ENCODE results near the gene ZNF35.

ZNF35 gene

GRCh38 chr3:44648564-44649229, at the start of gene ZNF35:
TSS of gene ZNF35 (plus strand) at chr3:44648732. CDS start at chr3:44651068, 2,336 bp downstream.
- DNase-seq (ENCODE audit: low read depth): peak; percentile 72
- peak within 1 kb of the TSS; percentile 89 for H3K4me3 ChIP-seq (ENCODE audit: low read depth, low read length)
- TF ChIP-seq CTCF (IDR thresholded peaks at IDR 0.05; ENCODE audit: low read depth, low read length, missing control alignments): no peak

GRCh38 chr3:44601749-44602148, 46.8 kb upstream of the ZNF35 start:
- H3K4me3 ChIP-seq (ENCODE audit: low read depth, low read length): no peak overlapping the region
- no peak for TF ChIP-seq CTCF (IDR thresholded peaks at IDR 0.05; ENCODE audit: low read depth, low read length, missing control alignments)
- no peak for DNase-seq (ENCODE audit: low read depth)

- H3K4me3 ChIP-seq (ENCODE audit: low read depth, low read length): no peak overlapping the region
- TF ChIP-seq CTCF (IDR thresholded peaks at IDR 0.05; ENCODE audit: low read depth, low read length, missing control alignments): no peak
- DNase-seq (ENCODE audit: low read depth): no peak
Measured at GRCh38 chr3:44612678-44613077, 35.9 kb upstream of the ZNF35 start.

GRCh38 chr3:44624749-44625480, 23.6 kb upstream of the ZNF35 start, which contains the start of gene ZNF197:
TSS of gene ZNF197 (plus strand) at chr3:44625036. CDS start at chr3:44629155, 4,119 bp downstream.
- peak; percentile 41 for DNase-seq (ENCODE audit: low read depth)
- no peak for TF ChIP-seq CTCF (IDR thresholded peaks at IDR 0.05; ENCODE audit: low read depth, low read length, missing control alignments)
- H3K4me3 ChIP-seq (ENCODE audit: low read depth, low read length): peak within 1 kb of the TSS; percentile 71

- TF ChIP-seq CTCF (IDR thresholded peaks at IDR 0.05; ENCODE audit: low read depth, low read length, missing control alignments): no peak
Measured at GRCh38 chr3:44628716-44629115, 19.8 kb upstream of the ZNF35 start.

GRCh38 chr3:44632193-44632592, 16.3 kb upstream of the ZNF35 start:
- no peak for DNase-seq (ENCODE audit: low read depth)
- no peak for TF ChIP-seq CTCF (IDR thresholded peaks at IDR 0.05; ENCODE audit: low read depth, low read length, missing control alignments)
- H3K4me3 ChIP-seq (ENCODE audit: low read depth, low read length): no peak overlapping the region

More at GRCh38 chr3:44628716-44629115, 19.8 kb upstream of the ZNF35 start:
- no peak for DNase-seq (ENCODE audit: low read depth)
- H3K4me3 ChIP-seq (ENCODE audit: low read depth, low read length): no peak overlapping the region

All from GM12864 (cell line).